ENCODE measurements around the gene CFAP45.

DNA sequence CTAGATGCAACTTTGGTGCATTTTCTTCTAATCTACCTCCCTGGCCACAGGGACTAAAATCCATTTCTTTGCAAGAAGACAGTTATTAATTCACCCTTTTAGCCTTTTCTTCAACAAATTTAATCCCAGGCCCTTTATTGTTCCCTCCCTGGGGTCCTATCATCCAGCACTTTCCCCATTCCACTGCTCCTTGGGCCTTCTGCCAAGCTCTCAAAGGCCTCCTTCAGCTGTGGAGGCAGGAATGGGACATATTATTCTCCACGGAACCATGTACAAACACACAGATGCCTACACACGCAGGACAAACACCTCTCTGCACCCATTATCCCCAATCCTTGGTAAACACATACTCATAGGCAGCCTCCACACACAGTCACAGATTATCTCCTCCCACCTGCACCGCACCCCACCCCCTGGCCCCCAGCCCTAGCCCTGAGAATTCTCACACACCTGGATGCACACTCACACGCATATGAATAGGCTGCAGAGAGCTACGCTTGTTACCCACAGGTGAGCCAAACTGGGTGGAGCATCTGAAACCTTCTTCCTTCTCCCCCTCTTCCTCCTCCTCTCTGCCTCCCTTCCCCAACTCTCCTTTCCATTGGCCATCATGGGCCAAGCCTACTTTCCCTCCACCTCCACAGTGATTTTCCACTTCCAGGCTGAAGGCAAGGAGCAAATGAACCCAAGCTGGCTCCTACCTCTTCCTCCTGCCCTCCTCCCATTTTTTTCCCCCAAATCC, 13.7 kb upstream of the CFAP45 start:
- TF ChIP-seq, protein P1, sequence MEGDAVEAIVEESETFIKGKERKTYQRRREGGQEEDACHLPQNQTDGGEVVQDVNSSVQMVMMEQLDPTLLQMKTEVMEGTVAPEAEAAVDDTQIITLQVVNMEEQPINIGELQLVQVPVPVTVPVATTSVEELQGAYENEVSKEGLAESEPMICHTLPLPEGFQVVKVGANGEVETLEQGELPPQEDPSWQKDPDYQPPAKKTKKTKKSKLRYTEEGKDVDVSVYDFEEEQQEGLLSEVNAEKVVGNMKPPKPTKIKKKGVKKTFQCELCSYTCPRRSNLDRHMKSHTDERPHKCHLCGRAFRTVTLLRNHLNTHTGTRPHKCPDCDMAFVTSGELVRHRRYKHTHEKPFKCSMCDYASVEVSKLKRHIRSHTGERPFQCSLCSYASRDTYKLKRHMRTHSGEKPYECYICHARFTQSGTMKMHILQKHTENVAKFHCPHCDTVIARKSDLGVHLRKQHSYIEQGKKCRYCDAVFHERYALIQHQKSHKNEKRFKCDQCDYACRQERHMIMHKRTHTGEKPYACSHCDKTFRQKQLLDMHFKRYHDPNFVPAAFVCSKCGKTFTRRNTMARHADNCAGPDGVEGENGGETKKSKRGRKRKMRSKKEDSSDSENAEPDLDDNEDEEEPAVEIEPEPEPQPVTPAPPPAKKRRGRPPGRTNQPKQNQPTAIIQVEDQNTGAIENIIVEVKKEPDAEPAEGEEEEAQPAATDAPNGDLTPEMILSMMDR (IDR thresholded peaks at IDR 0.05): no peak
- TF ChIP-seq POLR2A (IDR thresholded peaks at IDR 0.05; ENCODE audit: low read depth): no peak
